ENCODE results near the gene MAP10. TPM values are rescaled to one million over a fixed set of nuclear protein-coding genes. Genes with fewer than 3 reads are reported as not detected.

MAP10 gene
- total and polyA plus RNA-seq, 2 donors (not counting 1 experiment from before 2014, with no cell fraction given), result 0.98 to 2.6 TPM

DNA sequence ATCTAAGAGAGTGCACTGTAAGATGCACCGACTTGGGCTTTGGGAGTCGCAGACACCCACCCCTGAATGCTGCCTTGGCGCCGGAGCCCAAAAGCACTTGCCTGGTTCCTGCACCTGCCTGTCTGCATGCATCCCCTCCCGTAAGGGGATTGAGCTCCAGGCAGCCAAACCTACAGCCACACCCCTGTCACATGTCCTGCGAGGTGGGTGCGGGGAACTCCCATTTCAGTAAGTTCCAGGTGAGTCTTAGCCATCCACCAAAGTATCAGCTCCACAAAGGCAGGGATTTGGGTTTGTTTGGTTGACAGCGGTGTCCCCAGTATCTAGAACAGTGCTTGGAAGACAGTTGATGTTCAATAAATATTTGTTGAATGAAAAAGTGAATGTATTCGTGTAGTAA, 31.5 kb upstream of the MAP10 start:
- Histone ChIP-seq H3K27me3 (ENCODE audit: control insufficient read depth, insufficient read depth, low read length) (no peaks in the 10 kb centered on the region), H3K4me3 (replicated peaks in 1 of 4; ENCODE audit: control extremely low read depth in 1 of 4, insufficient read depth in 1 of 4, low read depth in 3 of 4, low read length in 4 of 4) (no peak overlapping the region), H3K9me3 (ENCODE audit: control insufficient read depth, insufficient read depth, low read depth, low read length) (no peaks in the 10 kb centered on the region), H3K9ac (ENCODE audit: insufficient read depth, low read length) (no peak overlapping the region), H3K4me1 (ENCODE audit: control insufficient read depth, extremely low read depth, insufficient read depth, low read length) (no peaks in the 10 kb centered on the region), H3K36me3 (ENCODE audit: control insufficient read depth, insufficient read depth, low read length) (no peaks in the 10 kb centered on the region), H3K4me2 (ENCODE audit: extremely low read depth, insufficient read depth, low read length) (no peak overlapping the region), H3K27ac (ENCODE audit: insufficient read depth, low read length) (no peak overlapping the region), H3K79me2 (ENCODE audit: control insufficient read depth, insufficient read depth, low read length) (no peaks in the 10 kb centered on the region), H2AFZ (ENCODE audit: low read length) (no peak overlapping the region), H4K20me1 (ENCODE audit: control insufficient read depth, extremely low read depth, insufficient read depth, low read length) (no peaks in the 10 kb centered on the region)
- TF ChIP-seq EZH2 (IDR thresholded peaks at IDR 0.05; ENCODE audit: low read length, missing control alignments), result no peak
- TF ChIP-seq, protein P1, sequence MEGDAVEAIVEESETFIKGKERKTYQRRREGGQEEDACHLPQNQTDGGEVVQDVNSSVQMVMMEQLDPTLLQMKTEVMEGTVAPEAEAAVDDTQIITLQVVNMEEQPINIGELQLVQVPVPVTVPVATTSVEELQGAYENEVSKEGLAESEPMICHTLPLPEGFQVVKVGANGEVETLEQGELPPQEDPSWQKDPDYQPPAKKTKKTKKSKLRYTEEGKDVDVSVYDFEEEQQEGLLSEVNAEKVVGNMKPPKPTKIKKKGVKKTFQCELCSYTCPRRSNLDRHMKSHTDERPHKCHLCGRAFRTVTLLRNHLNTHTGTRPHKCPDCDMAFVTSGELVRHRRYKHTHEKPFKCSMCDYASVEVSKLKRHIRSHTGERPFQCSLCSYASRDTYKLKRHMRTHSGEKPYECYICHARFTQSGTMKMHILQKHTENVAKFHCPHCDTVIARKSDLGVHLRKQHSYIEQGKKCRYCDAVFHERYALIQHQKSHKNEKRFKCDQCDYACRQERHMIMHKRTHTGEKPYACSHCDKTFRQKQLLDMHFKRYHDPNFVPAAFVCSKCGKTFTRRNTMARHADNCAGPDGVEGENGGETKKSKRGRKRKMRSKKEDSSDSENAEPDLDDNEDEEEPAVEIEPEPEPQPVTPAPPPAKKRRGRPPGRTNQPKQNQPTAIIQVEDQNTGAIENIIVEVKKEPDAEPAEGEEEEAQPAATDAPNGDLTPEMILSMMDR (conservative IDR thresholded peaks at IDR 0.05 in 1 of 2, IDR thresholded peaks at IDR 0.05 in 1 of 2; ENCODE audit: low read depth in 1 of 2, low read length in 2 of 2), result no peak
- no peak for DNase-seq (ENCODE audit: low read depth in 2 of 2)

DNA sequence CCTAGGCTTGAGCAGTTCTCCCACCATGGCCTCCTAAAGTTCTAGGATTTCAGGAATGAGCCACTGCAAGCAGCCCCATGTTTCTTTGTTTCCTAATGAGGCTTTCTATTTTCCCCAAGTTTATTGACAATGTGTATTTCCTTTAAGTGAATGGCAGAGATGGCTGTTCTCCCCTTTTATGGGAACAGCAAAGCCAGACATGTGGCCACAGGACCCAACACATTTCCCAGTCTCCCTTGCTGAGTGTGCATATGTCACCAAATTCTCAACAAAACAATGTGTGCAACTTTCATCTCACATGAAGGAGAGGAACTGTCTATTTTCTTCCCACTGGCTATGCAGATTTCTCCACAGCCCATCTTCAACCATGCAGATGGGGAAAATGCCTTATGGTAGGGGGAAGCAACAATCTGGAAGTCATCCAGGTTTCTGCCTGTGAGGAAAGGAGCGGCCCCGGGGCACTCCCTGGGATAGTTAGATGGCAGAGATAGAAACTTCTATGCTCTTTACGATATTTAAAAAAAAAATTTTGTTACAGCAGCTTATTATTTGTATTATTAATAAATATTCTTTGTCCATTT, 28.6 kb upstream of the MAP10 start:
- H3K4me1 ChIP-seq (ENCODE audit: control insufficient read depth, extremely low read depth, insufficient read depth, low read length), result no peaks in the 10 kb centered on the region
- H3K4me2 ChIP-seq (ENCODE audit: extremely low read depth, insufficient read depth, low read length), result no peak overlapping the region
- H3K9me3 ChIP-seq (ENCODE audit: control insufficient read depth, insufficient read depth, low read depth, low read length), result no peaks in the 10 kb centered on the region
- H3K4me3 ChIP-seq (replicated peaks in 1 of 4; ENCODE audit: control extremely low read depth in 1 of 4, insufficient read depth in 1 of 4, low read depth in 3 of 4, low read length in 4 of 4), result no peak overlapping the region
- H3K79me2 ChIP-seq (ENCODE audit: control insufficient read depth, insufficient read depth, low read length), result no peaks in the 10 kb centered on the region
- H3K27me3 ChIP-seq (ENCODE audit: control insufficient read depth, insufficient read depth, low read length), result no peaks in the 10 kb centered on the region
- H3K9ac ChIP-seq (ENCODE audit: insufficient read depth, low read length), result no peak overlapping the region
- no peak overlapping the region for H3K27ac ChIP-seq (ENCODE audit: insufficient read depth, low read length)
- no peaks in the 10 kb centered on the region for H4K20me1 ChIP-seq (ENCODE audit: control insufficient read depth, extremely low read depth, insufficient read depth, low read length)
- H3K36me3 ChIP-seq (ENCODE audit: control insufficient read depth, insufficient read depth, low read length), result no peaks in the 10 kb centered on the region
- TF ChIP-seq EZH2 (IDR thresholded peaks at IDR 0.05; ENCODE audit: low read length, missing control alignments), result no peak
- TF ChIP-seq, protein P1 (conservative IDR thresholded peaks at IDR 0.05 in 1 of 2, IDR thresholded peaks at IDR 0.05 in 1 of 2; ENCODE audit: low read depth in 1 of 2, low read length in 2 of 2), result no peak
- no peak overlapping the region for H2AFZ ChIP-seq (ENCODE audit: low read length)
- DNase-seq (ENCODE audit: low read depth in 2 of 2), result no peak

DNA sequence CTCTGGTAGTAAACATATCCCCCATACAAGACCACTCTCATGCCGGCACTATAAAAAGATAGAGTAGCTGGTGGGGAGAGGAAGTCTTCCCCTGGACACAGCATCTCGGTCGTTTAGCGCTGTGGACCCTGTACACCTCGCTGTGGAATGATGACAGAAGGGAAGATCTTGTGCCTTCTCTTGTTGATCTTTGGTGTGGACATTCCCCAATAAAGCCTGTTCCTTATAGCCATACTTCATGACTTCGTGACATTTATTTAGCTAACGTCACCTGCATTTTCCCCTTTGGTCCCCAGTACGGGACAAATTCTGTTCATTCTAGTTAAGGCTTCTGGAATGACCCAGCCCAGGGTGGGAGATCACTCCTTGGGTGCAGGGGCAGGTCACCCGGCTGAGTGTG, 24.9 kb upstream of the MAP10 start:
- Histone ChIP-seq H2AFZ (ENCODE audit: low read length) (no peak overlapping the region), H3K27me3 (ENCODE audit: control insufficient read depth, insufficient read depth, low read length) (no peaks in the 10 kb centered on the region), H3K4me2 (ENCODE audit: extremely low read depth, insufficient read depth, low read length) (no peak overlapping the region), H3K27ac (ENCODE audit: insufficient read depth, low read length) (no peak overlapping the region), H3K9ac (ENCODE audit: insufficient read depth, low read length) (no peak overlapping the region), H3K9me3 (ENCODE audit: control insufficient read depth, insufficient read depth, low read depth, low read length) (no peaks in the 10 kb centered on the region), H3K4me1 (ENCODE audit: control insufficient read depth, extremely low read depth, insufficient read depth, low read length) (no peaks in the 10 kb centered on the region), H3K4me3 (replicated peaks in 1 of 4; ENCODE audit: control extremely low read depth in 1 of 4, insufficient read depth in 1 of 4, low read depth in 3 of 4, low read length in 4 of 4) (no peak overlapping the region), H3K36me3 (ENCODE audit: control insufficient read depth, insufficient read depth, low read length) (no peaks in the 10 kb centered on the region), H3K79me2 (ENCODE audit: control insufficient read depth, insufficient read depth, low read length) (no peaks in the 10 kb centered on the region), H4K20me1 (ENCODE audit: control insufficient read depth, extremely low read depth, insufficient read depth, low read length) (no peaks in the 10 kb centered on the region)
- DNase-seq (ENCODE audit: low read depth in 2 of 2), result no peak
- TF ChIP-seq, protein P1 (conservative IDR thresholded peaks at IDR 0.05 in 1 of 2, IDR thresholded peaks at IDR 0.05 in 1 of 2; ENCODE audit: low read depth in 1 of 2, low read length in 2 of 2), result no peak
- TF ChIP-seq EZH2 (IDR thresholded peaks at IDR 0.05; ENCODE audit: low read length, missing control alignments), result no peak
